Transverse colon (tissue), 4 donors: ENCODE data around the gene NLE1. TPM values are rescaled to one million over a fixed set of nuclear protein-coding genes. Genes with fewer than 3 reads are reported as not detected.
"Not testable (repeated sequence)": the region's sequence is repeated elsewhere in the genome, so short reads cannot be mapped to it uniquely, and the experiment has no call there.

Source experiments
- DNase-seq: peaks from one replicate; pipeline ENCODE4 v3.0.0-alpha.2; 2019
- H3K27ac ChIP-seq, 4 donors: fragments of 200-600 bp; sonication (generic); 2 replicates each; pipeline ENCODE4 v1.5.1; 2016 to 2018; ENCODE audit warnings: inconsistent platforms in 4 of 4
- H3K27me3 ChIP-seq: fragments of 200-600 bp; sonication (generic); 2 replicates; pipeline ENCODE4 v1.5.1; 2017; ENCODE audit warnings: inconsistent platforms
- H3K36me3 ChIP-seq, 4 donors: fragments of 200-600 bp; sonication (generic); 2 replicates each; pipeline ENCODE4 v1.5.1; 2017 to 2019; ENCODE audit warnings: inconsistent platforms in 4 of 4
- H3K4me1 ChIP-seq, 4 donors: fragments of 200-600 bp; sonication (generic); 2 replicates each; pipeline ENCODE4 v1.5.1; 2017 to 2020; ENCODE audit warnings: inconsistent platforms in 4 of 4
- H3K4me3 ChIP-seq, 4 donors: fragments of 200-600 bp; sonication (generic); 1 replicate in 1 of 4; 2 replicates in 3 of 4; pipeline versions ENCODE4 v1.5.1 to v1.6.1; 2017 to 2019; ENCODE audit warnings: inconsistent platforms in 4 of 4
- H3K9me3 ChIP-seq, 2 donors: fragments of 200-600 bp; sonication (generic); 2 replicates each; pipeline ENCODE4 v1.5.1; 2017 to 2019; ENCODE audit warnings: inconsistent platforms in 2 of 2
- EP300 ChIP-seq: sonication (generic); formaldehyde crosslinking; IDR thresholded peaks from one replicate; pipeline ENCODE4 v1.6.1; 2017; ENCODE audit warnings: antibody characterized with exemption, low read depth
- POLR2A ChIP-seq: fragments of 450-650 bp; IDR thresholded peaks from one replicate; pipeline ENCODE4 v1.6.1; 2016; ENCODE audit warnings: antibody characterized with exemption, mild to moderate bottlenecking, moderate library complexity
- POLR2AphosphoS5 ChIP-seq, 3 donors: sonication (generic); formaldehyde crosslinking; IDR thresholded peaks; one replicate each; pipeline ENCODE4 v1.6.1; 2016; ENCODE audit warnings: antibody characterized with exemption in 3 of 3
- WGBS, 2 donors: methylation state at CpG; one replicate each; pipeline ENCODE4 v1.1.5; 2018; ENCODE audit warnings: low coverage in 1 of 2; 5-methylcytosine and 5-hydroxymethylcytosine counted together
- in situ Hi-C, 4 donors: fragments of 200-750 bp; cut with MboI; loops; one replicate each; pipeline versions ENCODE4 v1.15.0 to v1.15.1; 2017; ENCODE audit warnings: low sequenced_read_pairs in 3 of 4, low pct_ligation_motif_present in 1 of 4, low pct_unique_long_range_greater_than_20kb in 1 of 4
- intact Hi-C: fragments of 100-400 bp; cut with DNase I; formaldehyde crosslinking; loops from one replicate; pipeline ENCODE4 v1.15.1; 2023; ENCODE audit warnings: low total_unique reads
- total RNA-seq, 4 donors: library from RNA; depleted of rRNA; stranded (reverse); fragments of >200 nt; gene quantifications; one replicate each; pipeline ENCODE4 v1.1.0, GENCODE V29; 2016
- TF ChIP-seq, protein P1 (sequence below), 5 experiments: fragments of 200-600 bp in 3 of 5; fragments of 450-650 bp in 2 of 5; sonication (generic) in 3 of 5; IDR thresholded peaks; 1 replicate in 2 of 5; 2 replicates in 3 of 5; pipeline ENCODE4 v1.5.1; 2016 to 2017; ENCODE audit warnings: antibody characterized with exemption in 5 of 5, inconsistent platforms in 3 of 5, mild to moderate bottlenecking in 2 of 5, moderate library complexity in 1 of 5

The NLE1 gene
- total RNA-seq, 4 donors from 2014 or later: 4.0 to 13.2 (median 6.9) TPM

- in situ Hi-C loops: no loop called here
- no peak for DNase-seq
- Histone ChIP-seq H3K27me3 (no peaks in the 10 kb centered on the region), H3K27ac (no peak overlapping the region), H3K4me1 (no peaks in the 10 kb centered on the region), H3K36me3 (no peaks in the 10 kb centered on the region), H3K9me3 (no peaks in the 10 kb centered on the region), H3K4me3 (no peak overlapping the region)
- WGBS, 2 donors: 74 to 75% methylated on average over 2 of the region's 2 CpGs
- TF ChIP-seq POLR2A (no peak), EP300 (no peak), POLR2AphosphoS5 (IDR thresholded peaks at IDR 0.05) (no peak)
- TF ChIP-seq, protein P1, sequence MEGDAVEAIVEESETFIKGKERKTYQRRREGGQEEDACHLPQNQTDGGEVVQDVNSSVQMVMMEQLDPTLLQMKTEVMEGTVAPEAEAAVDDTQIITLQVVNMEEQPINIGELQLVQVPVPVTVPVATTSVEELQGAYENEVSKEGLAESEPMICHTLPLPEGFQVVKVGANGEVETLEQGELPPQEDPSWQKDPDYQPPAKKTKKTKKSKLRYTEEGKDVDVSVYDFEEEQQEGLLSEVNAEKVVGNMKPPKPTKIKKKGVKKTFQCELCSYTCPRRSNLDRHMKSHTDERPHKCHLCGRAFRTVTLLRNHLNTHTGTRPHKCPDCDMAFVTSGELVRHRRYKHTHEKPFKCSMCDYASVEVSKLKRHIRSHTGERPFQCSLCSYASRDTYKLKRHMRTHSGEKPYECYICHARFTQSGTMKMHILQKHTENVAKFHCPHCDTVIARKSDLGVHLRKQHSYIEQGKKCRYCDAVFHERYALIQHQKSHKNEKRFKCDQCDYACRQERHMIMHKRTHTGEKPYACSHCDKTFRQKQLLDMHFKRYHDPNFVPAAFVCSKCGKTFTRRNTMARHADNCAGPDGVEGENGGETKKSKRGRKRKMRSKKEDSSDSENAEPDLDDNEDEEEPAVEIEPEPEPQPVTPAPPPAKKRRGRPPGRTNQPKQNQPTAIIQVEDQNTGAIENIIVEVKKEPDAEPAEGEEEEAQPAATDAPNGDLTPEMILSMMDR (IDR thresholded peaks at IDR 0.05): no peak
- intact Hi-C loops: no loop called here
These were observed 45.4 kb upstream of the NLE1 start for GRCh38 chr17:35187481-35187880.

DNA sequence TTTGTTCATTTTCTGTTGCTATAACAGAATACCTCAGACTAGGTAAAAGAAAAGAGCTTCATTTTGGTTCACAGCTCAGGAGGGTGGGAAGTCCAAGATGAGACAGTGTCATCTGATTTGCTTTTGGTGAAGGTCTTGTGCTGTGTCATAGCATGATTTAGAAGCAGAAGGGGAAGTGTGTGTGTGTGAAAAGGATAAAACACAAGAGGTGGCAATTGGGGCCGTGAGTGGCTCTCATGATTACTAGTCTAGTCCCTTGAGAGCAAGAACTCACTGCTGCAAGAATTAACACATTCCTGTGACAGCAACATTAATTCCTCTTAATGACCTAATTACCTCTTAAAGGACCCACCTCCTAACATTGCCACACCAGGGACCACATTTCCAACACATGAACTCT lies 43.7 kb upstream of the NLE1 start:
- intact Hi-C loops: no loop called here
- 22 to 35% methylated on average over 1 of the region's 1 CpG for WGBS, 2 donors
- H3K27me3 ChIP-seq: no peaks in the 10 kb centered on the region
- no peaks in the 10 kb centered on the region for H3K9me3 ChIP-seq
- no peaks in the 10 kb centered on the region for H3K4me1 ChIP-seq
- H3K4me3 ChIP-seq: no peak overlapping the region
- TF ChIP-seq, protein P1 (IDR thresholded peaks at IDR 0.05): no peak
- TF ChIP-seq POLR2A: no peak
- no peak for TF ChIP-seq POLR2AphosphoS5 (IDR thresholded peaks at IDR 0.05)
- no peak for TF ChIP-seq EP300
- no peaks in the 10 kb centered on the region for H3K36me3 ChIP-seq
- DNase-seq: no peak
- in situ Hi-C loops: no loop called here
- H3K27ac ChIP-seq: no peak overlapping the region

DNA sequence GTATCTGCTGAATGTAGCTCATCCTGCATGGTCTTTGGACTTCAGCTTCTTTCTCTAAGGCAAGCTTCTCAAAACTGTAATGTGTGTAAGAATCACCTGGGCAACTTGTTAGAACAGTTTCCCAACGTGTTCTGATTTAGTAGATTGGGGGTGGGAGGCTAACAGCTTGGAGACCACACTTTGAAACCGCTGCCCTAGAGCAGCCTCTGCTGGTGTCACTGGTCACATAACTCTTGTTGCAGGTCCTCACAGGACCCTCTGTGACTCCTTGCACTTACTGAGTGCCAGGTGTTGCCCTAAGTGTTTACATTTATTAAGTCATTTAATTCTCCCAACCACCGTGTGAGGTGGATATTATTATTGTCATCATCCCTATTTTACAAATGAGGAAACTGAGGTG lies 42.2 kb upstream of the NLE1 start:
- in situ Hi-C loops: no loop called here
- intact Hi-C loops: no loop called here
- WGBS, 2 donors: 53 to 61% methylated on average over 2 to 3 of the region's 3 CpGs

GRCh38 chr17:35183332-35183731 lies 41.2 kb upstream of the NLE1 start:
- no peaks in the 10 kb centered on the region for H3K4me1 ChIP-seq
- DNase-seq: no peak
- TF ChIP-seq, protein P1 (IDR thresholded peaks at IDR 0.05): no peak
- no peak for TF ChIP-seq POLR2A
- TF ChIP-seq POLR2AphosphoS5 (IDR thresholded peaks at IDR 0.05): no peak
- TF ChIP-seq EP300: no peak
- H3K27ac ChIP-seq: no peak overlapping the region
- intact Hi-C loops: no loop called here
- WGBS, 2 donors: 47 to 76% methylated on average over 3 to 6 of the region's 6 CpGs
- H3K36me3 ChIP-seq: no peaks in the 10 kb centered on the region
- H3K9me3 ChIP-seq: no peaks in the 10 kb centered on the region
- in situ Hi-C loops: no loop called here
- H3K4me3 ChIP-seq: no peak overlapping the region
- no peaks in the 10 kb centered on the region for H3K27me3 ChIP-seq

More for the DNA sequence above, 42.2 kb upstream of the NLE1 start:
- Histone ChIP-seq H3K9me3 (no peaks in the 10 kb centered on the region), H3K27me3 (no peaks in the 10 kb centered on the region), H3K4me3 (no peak overlapping the region), H3K27ac (no peak overlapping the region), H3K36me3 (no peaks in the 10 kb centered on the region), H3K4me1 (no peaks in the 10 kb centered on the region)
- DNase-seq: no peak
- no peak for TF ChIP-seq EP300
- no peak for TF ChIP-seq POLR2AphosphoS5 (IDR thresholded peaks at IDR 0.05)
- TF ChIP-seq POLR2A: no peak
- TF ChIP-seq, protein P1 (IDR thresholded peaks at IDR 0.05): no peak

DNA sequence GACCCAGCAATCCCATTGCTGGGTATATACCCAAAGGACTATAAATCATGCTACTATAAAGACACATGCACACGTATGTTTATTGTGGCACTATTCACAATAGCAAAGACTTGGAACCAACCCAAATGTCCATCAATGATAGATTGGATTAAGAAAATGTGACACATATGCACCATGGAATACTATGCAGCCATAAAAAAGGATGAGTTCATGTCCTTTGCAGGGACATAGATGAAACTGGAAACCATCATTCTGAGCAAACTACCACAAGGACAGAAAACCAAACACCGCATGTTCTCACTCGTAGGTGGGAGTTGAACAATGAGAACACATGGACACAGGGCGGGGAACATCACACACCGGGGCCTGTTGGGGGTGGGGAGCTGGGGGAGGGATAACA lies 37.3 kb upstream of the NLE1 start:
- intact Hi-C loops: loop anchor here (10.0 kb wide), 1 partner anchor 355 kb away; the partner anchor contains the start of gene SLFN12L
- not testable (repeated sequence) for H3K4me1 ChIP-seq, H3K4me3 ChIP-seq, DNase-seq, H3K27ac ChIP-seq, H3K9me3 ChIP-seq, H3K36me3 ChIP-seq, H3K27me3 ChIP-seq
- 91% methylated on average over 5 of the region's 5 CpGs; no CpG with 5 or more reads in 1 of the 2 donors for WGBS, 2 donors
- in situ Hi-C loops: loop anchor here in 1 of 4 donors (10.0 kb wide), 1 partner anchor 355 kb away; the partner anchor contains the start of gene SLFN12L
